ENCODE data around the gene USP13.
"Not testable (repeated sequence)": the region's sequence is repeated elsewhere in the genome, so short reads cannot be mapped to it uniquely, and the experiment has no call there.

The USP13 gene

DNA sequence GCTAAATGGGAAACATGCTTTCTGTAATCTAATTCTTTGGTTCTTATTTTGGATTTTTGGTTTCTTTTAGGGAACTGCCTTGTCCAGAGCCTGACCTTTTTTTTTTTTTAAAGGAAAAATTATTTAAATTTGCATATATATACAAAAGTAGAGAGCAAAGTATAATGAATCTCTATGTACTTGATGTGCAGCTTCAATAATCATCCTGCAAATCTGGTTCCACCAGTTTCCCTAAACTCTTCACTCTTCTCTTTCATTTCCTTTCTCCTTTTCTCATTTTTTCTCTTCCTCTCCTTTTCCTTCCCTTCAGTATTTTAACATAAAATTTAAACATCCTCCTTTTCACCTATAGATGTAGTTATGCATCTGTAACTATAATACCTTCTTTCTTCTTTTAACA lies 82.5 kb downstream of the USP13 start:
- no peak for FAIRE-seq

DNA sequence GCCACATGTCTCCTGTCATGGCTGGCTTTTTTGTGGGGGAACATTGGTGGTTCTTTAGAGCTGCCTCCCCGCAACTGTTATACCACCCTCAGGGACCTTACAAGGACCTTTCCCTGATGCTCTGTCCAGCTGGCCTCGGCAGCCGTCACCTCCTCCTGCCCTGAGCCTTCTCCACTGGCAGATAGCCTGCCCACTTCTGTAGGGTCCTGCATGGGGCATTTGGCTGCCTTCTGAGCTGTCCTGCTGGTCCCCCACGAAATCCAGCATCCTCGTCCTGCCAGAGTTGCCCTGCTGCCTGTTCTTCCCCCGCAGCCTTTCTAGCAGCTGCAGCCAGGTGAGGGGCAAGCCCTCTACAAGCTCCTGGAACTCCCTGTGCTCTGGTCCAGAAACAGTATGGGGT lies 86.2 kb downstream of the USP13 start:
- no peak for FAIRE-seq

DNA sequence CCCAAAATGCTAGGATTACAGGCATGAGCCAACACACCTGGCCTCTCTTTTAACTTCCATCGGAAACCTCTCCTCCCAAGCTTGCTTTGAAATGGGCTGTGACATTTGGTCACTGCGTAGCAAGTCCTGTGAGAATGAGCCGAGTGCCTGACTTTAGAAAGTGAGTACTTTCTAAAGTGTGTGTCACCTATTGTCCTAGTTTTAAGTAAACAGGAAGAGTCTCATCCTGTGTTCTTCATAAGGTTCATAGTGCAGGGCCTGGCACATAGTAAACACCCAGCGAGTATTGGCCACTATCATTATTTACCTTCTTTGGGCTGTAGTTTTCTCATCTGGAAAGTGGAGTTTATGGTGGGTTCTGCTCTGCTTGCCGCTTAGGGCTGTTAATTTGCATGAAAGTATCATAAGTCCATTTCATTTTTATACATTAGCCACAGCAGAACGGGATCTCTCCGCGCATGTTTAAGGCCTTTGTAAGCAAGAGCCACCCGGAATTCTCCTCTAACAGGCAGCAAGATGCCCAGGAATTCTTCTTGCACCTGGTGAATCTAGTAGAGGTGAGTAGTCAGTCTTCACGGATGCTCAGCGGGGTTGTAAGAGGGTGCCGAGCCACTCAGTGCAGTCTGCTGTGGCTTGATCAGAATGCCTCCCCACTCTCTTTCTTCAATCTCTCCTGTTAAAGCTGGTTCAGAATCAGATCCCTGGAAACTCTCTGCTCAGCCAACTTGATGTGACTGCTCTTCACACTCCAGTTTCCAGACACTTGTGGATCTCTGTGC lies 87.2 kb downstream of the USP13 start:
- no peak for FAIRE-seq

DNA sequence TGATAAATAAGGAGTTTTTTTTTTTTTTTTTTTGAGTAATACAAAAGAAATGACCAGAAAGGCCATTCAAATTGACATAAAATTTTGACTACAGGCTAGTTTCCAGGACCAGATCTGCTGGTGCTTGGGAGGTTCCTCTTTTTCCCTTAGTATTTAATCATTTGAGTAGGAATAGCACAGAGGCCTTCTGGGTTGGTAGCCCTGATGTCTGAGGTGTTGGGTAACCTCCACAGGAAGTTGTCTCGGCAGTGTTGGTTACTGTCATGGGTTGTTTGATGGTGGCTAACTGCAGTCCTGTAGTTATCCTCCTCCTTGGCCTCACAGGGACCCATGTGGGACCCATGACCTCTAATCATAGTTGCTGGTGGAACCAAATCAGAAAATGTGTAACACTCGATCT lies 91.1 kb downstream of the USP13 start:
- FAIRE-seq = no peak

DNA sequence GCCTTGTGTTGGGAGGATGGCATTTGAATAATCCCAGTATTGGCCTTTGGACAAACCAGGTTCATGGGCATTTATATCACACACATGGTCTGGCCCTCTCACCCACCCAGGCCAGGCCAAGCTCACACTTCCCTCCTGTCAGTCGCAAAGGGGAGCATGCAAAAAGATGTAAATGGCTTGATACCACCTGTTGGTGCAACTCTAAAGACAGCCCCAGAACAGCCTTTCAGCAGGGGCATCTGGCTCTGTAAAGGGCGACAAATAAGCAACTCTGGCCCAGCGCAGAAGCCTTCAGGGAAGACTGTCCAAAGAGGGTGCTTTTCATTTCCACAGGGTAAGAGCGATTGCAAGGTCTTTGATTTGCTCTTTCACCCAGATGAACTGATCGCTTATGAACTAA lies 91.8 kb downstream of the USP13 start:
- FAIRE-seq = no peak

DNA sequence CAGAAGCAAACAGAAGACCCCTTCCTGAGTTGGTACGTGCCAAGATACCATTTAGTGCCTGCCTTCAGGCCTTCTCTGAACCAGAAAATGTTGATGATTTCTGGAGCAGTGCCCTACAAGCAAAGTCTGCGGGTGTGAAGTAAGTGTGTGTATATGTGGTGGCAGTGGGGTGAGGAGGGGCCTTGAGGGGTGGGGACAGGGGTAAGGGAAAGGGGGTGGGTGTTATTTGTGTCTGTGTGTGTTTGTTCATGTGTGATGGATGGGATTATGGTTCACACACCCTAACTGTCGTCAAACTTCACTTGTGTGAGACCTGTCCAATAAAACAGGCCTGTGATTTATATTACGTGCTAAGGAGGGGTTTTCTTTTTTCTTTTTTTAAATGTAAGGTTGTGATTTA lies 92.2 kb downstream of the USP13 start:
- no peak for FAIRE-seq

DNA sequence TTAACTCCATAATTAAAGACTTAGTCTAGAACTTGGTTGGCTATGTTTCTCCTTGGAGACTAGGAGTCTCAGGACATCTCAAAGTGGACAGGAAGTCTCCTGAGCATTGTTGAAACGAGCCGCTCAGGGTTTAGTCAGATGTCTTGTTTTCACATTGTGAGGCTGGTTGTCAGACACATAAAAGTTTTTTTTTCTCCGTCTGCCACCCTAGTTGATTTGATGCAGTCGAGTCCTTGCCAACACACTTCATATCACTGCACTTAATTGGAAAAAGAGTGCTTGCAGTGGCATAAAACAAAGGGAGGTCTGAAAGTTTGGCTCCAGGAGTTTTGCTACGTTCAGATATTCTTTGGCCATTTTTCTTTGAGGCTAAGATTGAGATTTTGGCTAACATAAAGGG lies 92.9 kb downstream of the USP13 start:
- FAIRE-seq = no peak

DNA sequence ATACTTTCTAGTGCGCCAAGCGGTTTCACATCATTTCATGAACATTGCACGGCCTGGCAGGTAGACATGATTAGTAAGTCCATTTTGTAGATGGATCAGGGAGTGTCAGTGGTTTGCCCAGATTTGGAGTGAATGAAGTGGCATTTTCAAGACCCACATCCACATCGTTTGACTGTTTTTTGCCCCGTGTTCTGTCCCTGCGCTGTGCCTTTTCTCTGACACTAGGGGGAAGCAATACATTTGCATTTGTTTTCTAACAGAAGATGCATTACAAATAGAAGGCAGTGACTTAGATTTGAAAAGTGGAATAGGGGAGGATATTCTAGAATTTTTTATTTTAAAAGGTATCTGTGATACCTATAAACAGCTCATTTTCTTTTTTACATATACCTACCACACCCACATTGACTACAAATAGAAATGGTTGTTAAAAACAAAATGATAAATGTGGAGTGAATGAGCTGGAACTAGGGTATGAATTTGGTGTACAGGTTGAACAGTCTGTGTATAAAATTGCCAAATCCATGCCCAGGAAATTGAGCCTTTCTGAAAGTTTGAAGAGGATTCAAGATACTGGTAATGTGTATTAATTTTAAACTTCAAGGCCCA lies 98.0 kb downstream of the USP13 start:
- no peak for FAIRE-seq

DNA sequence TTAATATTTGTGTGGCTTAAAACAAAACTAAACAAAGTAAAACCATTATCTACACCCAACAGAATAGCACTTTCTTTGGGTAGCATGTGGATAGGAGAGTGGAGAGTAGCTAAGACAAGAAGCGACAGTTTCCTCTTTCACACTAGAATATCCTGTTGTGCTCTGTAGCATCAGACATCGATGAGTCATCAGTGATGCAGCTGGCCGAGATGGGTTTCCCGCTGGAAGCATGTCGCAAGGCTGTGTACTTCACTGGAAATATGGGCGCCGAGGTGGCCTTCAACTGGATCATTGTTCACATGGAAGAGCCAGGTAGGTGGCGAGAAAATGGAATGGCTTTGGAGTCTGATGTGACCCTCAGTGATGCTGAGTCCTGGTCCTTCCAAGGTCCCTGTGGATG lies 108.1 kb downstream of the USP13 start:
- no peak for FAIRE-seq

DNA sequence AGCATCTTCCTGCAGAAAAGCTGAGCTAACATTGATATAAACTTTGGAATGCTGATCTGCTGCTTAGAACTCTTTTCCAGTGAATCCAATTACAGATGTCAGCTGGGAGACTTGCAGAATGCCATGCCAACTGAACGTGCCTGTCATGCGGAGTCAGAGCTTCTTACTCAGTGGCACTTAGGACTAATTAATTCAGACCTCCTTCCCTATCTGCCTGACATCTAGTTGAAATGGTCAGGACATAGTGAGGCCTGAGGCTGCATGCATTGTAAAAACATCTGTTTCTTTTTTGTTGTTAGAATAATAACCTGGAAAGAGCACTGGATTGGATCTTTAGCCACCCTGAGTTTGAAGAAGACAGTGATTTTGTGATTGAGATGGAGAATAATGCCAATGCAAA lies 112.6 kb downstream of the USP13 start:
- FAIRE-seq = no peak

DNA sequence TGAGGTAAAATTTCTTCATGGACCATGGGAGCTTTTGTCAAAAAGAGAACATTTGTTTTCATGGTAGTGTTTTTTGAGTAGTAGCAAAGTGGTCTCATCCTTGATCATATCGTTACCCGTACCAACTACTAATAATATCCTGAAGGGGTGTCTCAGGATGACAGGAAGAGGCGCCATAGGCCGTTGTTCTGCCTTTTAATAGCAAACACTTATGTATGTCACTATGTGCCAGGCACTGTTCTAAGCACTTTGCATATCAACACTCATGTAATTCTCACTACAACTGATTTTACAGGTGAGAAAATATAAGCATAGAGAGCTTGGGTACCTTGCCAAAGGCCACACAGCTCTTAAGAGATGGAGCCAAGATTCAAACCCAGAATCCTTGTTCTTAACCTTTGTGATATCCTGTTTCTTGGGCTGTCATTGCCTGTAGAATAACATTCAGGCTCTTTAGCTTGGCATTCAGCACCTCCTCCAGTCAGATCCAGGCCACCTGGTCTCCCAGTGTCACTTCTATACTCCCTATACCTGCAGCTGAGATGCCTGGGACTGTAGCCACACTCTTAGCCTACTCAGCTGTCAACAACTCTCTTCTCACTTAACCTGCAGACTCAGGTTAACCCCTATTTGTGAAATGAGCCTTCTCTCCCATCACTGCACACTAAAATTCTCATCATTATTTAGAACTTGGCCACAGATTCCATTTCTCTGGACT lies 113.7 kb downstream of the USP13 start:
- FAIRE-seq = no peak

DNA sequence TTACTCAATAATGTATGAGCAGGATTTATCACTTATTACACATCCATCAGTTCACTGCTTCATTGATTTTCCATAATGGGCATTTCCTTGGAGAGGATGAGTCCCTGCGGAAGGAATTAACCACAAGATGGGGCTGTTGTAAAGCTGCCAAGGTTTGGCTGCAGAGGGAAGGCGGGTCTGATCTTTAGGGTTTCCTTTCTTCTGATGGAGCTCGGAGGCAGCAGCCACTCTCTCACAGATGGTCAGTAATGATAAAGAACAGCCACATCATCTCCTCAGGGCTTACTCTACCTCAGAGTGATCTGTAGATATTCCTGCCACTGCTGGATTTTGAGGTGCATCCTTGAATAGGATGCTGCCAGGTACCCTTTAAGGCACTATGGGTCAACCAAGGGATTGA lies 115.2 kb downstream of the USP13 start:
- no peak for FAIRE-seq

DNA sequence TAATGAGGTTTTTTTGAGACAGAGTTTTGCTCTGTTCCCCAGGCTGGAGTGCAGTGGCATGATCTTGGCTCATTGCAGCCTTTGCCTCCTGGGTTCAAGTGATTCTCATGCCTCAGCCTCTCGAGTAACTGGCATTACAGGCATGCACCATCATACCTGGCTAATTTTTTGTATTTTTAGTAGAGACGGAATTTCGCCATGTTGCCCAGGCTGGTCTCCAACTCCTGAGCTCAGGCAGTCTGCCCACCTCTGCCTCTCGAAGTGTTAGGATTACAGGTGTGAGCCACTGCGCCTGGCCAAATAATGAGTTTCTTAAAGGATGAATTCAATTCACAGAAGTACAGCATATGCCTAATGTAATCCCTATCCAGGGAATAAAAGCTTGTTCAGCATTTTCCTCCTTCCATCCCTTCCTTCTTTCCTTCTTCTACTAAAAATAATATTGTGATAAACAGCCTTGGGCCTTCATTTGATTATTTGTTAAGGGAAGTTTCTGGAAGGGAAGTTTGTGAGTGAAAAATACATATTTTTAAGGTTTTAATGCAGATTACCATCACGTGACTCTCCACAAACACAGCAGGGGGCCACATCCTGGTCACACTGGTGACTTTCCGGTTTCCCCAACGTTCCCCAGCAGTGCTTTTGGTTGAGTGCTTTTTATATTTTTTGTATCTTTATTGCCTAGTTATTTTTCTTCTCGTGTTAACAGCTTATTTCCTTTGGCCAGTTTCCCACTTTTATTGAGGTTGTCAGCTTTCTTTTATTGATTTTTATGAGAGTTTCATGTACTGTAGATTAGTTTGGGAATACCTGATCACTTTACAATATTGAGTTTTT lies 116.8 kb downstream of the USP13 start:
- FAIRE-seq = no peak

DNA sequence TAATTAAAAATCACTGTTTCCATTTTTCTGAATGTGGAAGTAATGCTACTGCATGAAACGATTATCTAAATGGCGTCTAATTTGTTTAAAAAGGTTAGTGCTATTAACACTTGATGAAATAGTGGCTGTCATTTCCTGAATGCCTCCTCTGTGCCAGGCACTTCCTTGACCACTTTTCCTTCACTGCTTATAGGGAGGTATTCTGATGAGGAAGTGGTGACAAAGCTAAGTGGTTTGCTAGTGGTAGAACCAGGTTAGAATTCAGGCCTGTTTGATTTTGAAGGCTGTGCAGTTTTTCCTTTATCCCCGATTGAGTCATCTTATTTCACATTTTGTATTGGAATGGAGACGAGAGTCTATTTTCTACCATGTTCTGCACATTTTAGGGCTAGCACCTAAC lies 119.0 kb downstream of the USP13 start:
- no peak for FAIRE-seq

DNA sequence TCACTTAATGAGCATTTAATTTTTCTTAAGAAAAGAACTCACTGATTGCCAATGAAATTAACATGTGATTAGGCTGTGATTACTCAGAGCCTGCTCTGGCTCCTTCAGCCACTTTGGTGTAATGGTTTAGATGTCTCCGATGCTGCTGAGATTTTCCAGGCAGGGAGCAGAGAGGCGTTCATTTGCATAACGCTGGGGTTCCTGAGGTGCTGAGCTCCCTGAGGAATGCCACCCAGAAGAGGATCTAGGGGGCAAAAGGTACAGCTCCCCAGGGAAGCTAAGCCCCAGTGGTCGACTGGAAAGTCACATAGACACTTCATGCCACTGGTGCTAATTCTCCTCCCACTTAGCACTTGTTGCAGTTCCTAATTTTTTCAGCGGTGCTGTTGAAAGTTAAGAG lies 119.5 kb downstream of the USP13 start:
- FAIRE-seq = no peak

DNA sequence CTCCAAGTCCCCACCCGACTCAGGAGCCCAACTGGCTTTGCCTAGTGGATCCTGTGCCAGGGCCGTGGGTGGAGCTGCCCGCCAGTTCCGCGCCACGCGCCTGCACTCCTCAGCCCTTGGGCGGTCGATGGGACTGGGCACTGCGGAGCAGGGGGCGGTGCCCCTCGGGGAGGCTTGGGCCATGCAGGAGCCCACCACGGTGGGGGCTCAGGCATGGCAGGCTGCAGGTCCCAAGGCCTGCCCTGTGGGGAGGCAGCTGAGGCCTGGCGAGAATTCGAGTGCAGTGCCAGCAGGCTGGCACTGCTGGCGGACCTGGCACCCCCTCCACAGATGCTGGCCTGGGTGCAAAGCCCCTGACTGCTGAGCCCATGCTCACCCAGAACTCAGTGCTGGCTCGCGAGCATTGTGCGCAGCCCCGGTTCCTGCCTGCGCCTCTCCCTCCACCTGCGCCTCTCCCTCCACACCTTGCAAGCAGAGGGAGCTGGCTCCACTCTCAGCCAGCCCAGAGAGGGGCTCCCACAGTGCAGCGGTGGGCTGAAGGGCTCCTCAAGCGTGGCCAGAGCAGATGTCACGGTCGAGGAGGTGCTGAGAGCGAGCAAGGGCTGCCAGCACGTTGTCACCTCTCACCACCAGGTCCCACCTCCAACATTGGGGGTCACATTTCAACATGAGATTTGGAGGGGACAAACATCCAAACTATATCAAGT lies 122.7 kb downstream of the USP13 start:
- no peak for FAIRE-seq

DNA sequence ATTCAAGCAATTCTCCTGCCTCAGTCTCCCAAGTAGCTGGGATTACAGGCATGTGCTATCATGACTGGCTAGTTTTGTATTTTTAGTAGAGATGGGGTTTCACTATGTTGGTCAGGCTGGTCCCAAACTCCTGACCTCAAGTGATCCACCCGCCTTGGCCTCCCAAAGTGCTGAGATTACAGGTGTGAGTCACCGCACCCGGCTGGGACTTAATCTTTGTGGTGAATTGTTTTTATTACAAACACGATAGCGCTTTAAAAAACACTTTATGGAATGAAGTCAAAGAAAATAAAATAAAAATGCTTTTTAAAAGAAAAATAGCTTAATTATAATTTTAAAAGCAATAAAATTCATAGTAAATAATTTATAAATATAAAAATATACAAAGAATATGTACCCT lies 130.0 kb downstream of the USP13 start:
- not testable (repeated sequence) for FAIRE-seq

DNA sequence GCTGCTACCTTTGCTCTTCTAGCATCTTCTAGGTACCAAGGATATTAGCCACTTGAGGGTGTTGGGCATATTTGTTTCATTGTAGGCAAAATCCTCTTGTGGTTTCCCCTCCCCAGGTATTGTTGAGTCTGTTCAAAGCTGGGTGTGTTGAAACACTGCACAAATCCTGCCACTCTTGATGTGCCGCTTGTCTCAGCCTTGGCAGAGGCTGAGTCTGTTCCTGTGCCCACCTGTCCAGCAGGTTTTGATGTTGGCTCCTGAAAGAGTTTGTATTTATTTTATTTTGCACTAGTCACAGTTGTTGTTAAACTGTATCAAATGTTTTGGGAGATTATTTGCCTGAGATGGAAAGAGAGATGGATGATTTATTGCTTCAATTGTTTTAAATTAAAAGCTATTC lies 136.2 kb downstream of the USP13 start:
- no peak for FAIRE-seq

DNA sequence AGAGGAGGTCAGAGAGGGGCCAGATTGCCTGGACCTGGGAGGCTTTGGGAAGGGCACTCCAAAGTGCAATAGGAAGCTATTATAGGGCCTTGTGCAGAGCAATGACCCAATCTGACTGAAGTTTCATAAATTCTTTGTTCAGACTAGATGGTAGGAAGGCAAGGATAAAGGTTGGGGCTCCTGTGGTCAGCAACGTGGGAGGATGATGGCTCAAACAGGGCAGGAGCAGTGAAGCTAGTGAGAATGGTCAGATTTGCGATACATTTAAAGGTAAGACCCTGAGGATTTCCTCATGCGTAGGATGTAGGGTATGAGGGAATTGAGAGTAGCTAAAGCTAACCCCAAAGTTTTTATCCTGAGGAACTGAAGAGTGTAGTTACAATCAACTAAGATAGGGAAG lies 139.0 kb downstream of the USP13 start:
- no peak for FAIRE-seq

DNA sequence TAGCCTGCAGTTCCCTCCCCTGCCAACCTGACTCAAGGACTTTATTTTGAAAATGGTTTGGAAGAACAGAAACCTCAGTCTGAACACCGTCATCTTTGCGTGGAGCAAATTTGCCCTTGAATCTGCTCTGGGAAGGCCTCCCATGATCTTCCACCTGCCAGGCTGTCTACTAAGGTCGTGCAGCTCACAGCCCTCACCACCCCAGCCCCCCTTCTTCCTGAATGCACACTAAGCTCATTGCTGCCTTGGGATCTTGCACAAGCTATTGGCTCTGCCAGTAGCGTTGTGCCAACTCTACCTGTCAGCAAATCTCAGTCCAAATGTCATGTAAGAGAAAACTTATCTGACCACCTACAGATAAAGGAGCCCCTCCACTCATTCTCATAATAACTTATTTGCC lies 141.5 kb downstream of the USP13 start:
- no peak for FAIRE-seq

DNA sequence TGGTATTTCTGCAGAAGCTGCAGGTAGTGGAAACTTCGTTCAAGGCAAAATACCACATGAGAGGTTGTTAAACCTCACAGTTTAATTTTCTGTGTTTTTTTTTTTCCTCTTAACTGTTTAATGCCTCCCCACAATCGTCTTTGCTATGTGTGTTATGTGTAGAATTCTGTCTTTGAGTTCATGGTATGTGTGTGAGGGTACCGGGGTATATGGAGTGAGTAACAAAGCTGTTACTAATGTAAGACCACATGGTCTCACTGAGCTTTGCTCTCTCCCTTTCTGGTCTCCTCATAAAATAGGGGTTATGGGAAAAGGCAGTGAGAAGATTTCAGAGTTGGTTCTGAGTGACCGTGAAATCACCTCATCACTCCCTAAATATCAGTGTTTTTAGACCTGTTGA lies 143.6 kb downstream of the USP13 start:
- no peak for FAIRE-seq

DNA sequence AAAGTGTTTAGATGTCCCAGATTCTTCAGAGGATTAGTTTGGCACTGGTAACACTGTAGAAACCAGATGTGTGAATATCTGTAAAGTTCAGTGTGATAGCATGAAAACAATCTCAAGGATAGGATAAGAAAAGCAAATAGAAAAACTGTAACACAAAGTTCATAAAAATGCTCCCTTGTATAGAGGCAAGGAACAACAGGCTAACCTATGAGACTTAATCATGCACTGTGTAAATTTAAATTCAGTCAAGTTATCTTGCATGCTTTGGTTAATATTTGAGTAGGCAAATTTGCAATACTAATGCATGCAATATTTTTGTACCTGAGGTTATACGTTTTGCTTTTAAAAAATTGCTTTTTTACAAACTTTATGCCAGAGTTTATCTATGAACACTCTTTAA lies 144.4 kb downstream of the USP13 start:
- FAIRE-seq = no peak

DNA sequence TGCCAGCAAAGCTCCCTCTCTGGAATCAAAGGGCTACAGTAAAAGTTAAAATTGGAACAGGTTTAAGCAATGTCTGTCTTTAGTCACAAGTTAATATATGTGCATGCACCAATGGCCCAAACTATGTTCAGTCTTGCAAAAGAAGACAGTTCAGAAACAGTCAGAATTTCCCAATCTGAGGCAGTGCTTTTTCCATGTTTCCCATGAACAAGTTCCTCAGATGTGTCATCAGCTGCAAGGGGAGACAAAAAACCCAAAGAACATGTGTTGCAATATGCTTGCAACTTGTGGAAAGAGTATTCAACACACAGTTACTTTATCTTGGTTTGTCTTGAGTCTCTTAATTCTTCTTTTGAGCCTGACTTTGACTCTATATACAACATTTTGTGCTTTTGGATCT lies 148.4 kb downstream of the USP13 start:
- FAIRE-seq = no peak

Measured in colon (tissue), 2 donors.